ENCODE measurements around the gene TBC1D21.

The TBC1D21 gene

GRCh38 chr15:73873456-73873855 is at the start of gene TBC1D21:
Gene TBC1D21, plus strand, starts transcription at chr15:73873564. Its CDS starts 146 bp downstream, at chr15:73873710.
- DNase-seq = no peak

GRCh38 chr15:73826711-73827251 is 46.6 kb upstream of the TBC1D21 start:
- DNase-seq = no peak

- no peak for DNase-seq
These were observed 43.8 kb upstream of the TBC1D21 start for GRCh38 chr15:73829523-73829922.

GRCh38 chr15:73832657-73833056 is 40.7 kb upstream of the TBC1D21 start:
- no peak for DNase-seq

- DNase-seq = no peak
These were observed 36.5 kb upstream of the TBC1D21 start for GRCh38 chr15:73836845-73837244.

- DNase-seq = no peak
These were observed 34.4 kb upstream of the TBC1D21 start for GRCh38 chr15:73838831-73839426.

- no peak for DNase-seq
These were observed 33.5 kb upstream of the TBC1D21 start for GRCh38 chr15:73839699-73840377.

GRCh38 chr15:73840771-73841170 is 32.6 kb upstream of the TBC1D21 start:
- DNase-seq = no peak

GRCh38 chr15:73841756-73842725 is 31.3 kb upstream of the TBC1D21 start:
- no peak for DNase-seq

- no peak for DNase-seq
These were observed 29.6 kb upstream of the TBC1D21 start for GRCh38 chr15:73843787-73844186.

- no peak for DNase-seq
These were observed 29.0 kb upstream of the TBC1D21 start for GRCh38 chr15:73844356-73844755.

- DNase-seq = no peak
These were observed 27.9 kb upstream of the TBC1D21 start for GRCh38 chr15:73845507-73845906.

- DNase-seq = no peak
These were observed 27.5 kb upstream of the TBC1D21 start for GRCh38 chr15:73845907-73846306.

- DNase-seq = no peak
These were observed 23.7 kb upstream of the TBC1D21 start for GRCh38 chr15:73849641-73850040.

GRCh38 chr15:73850228-73850627 is 23.1 kb upstream of the TBC1D21 start:
- DNase-seq = no peak

GRCh38 chr15:73851689-73852088 is 21.7 kb upstream of the TBC1D21 start:
- DNase-seq = no peak

GRCh38 chr15:73852507-73852906 is 20.9 kb upstream of the TBC1D21 start:
- no peak for DNase-seq

GRCh38 chr15:73854265-73854664 is 19.1 kb upstream of the TBC1D21 start:
- no peak for DNase-seq

- DNase-seq = peak; percentile 16
These were observed 16.7 kb upstream of the TBC1D21 start for GRCh38 chr15:73856458-73857192.

- no peak for DNase-seq
These were observed 16.0 kb upstream of the TBC1D21 start for GRCh38 chr15:73857193-73857920.

- DNase-seq = no peak
These were observed 15.3 kb upstream of the TBC1D21 start for GRCh38 chr15:73858062-73858461.

- DNase-seq = no peak
These were observed 11.1 kb upstream of the TBC1D21 start for GRCh38 chr15:73862276-73862675.
